T-helper 1 cell treated with Interleukin-12 subunit alpha and Interleukin-12 subunit beta and Interleukin-4 antibody, amounts not matched to agents 30 μg/mL and 1 μg/mL, for 36 hours (primary cell): Measurements from ENCODE around the gene PPY.
"Not testable (repeated sequence)": the region's sequence is repeated elsewhere in the genome, so short reads cannot be mapped to it uniquely, and the experiment has no call there.

ENCODE experiments used
- H3K27ac Mint-ChIP-seq: one replicate; pipeline ENCODE4 v1.8.0; 2021; ENCODE audit warnings: mild to moderate bottlenecking, mixed read lengths
- H3K27me3 Mint-ChIP-seq: one replicate; pipeline ENCODE4 v1.8.0; 2021; ENCODE audit warnings: low read depth, mixed read lengths
- H3K36me3 Mint-ChIP-seq: one replicate; pipeline ENCODE4 v1.8.0; 2021; ENCODE audit warnings: low read depth, mixed read lengths
- H3K4me1 Mint-ChIP-seq: one replicate; pipeline ENCODE4 v1.8.0; 2021; ENCODE audit warnings: low read depth, mixed read lengths
- H3K4me3 Mint-ChIP-seq: one replicate; pipeline ENCODE4 v1.8.0; 2021; ENCODE audit warnings: mild to moderate bottlenecking, moderate library complexity, mixed read lengths
- H3K9me3 Mint-ChIP-seq: one replicate; pipeline ENCODE4 v1.8.0; 2021; ENCODE audit warnings: mixed read lengths

Gene PPY

GRCh38 chr17:43931062-43931571 is 11.2 kb downstream of the PPY start:
- Mint-ChIP-seq H3K36me3 (no peaks in the 10 kb centered on the region), H3K4me3 (no peak overlapping the region), H3K9me3 (no peaks in the 10 kb centered on the region), H3K27me3 (peaks cover 17% of the 10 kb centered on the region), H3K4me1 (peaks cover 16% of the 10 kb centered on the region), H3K27ac (no peak overlapping the region)

DNA sequence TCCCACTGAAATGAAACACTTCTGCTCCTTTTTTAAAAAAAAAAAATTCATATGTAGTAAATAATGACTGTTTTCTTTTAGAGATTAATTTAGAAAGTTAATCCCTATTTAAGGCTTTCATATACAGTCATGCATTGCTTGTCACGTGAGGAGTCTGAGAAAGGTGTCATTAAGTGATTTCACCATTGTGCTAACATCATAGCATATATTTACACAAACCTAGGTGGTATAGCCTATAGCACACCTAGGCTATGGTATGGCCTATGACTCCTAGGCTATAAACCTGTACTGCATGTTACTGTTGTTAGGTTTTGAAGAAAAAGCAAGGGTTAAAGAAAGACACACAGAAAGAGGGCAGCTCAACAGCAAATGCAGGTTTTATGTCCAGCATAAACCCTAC is 13.7 kb downstream of the PPY start:
- Mint-ChIP-seq H3K4me1 (peaks cover 16% of the 10 kb centered on the region), H3K4me3 (no peak overlapping the region), H3K9me3 (no peaks in the 10 kb centered on the region)

GRCh38 chr17:43927929-43928328 is 14.3 kb downstream of the PPY start:
- H3K27ac Mint-ChIP-seq: peak overlapping the region; percentile 74
- H3K27me3 Mint-ChIP-seq: peaks cover 20% of the 10 kb centered on the region
- H3K4me1 Mint-ChIP-seq: peaks cover 16% of the 10 kb centered on the region
- H3K36me3 Mint-ChIP-seq, H3K9me3 Mint-ChIP-seq: not testable (repeated sequence)
- peak overlapping the region; percentile 71 for H3K4me3 Mint-ChIP-seq

More for the DNA sequence above, 13.7 kb downstream of the PPY start:
- Mint-ChIP-seq H3K27me3 (peaks cover 18% of the 10 kb centered on the region), H3K36me3 (no peaks in the 10 kb centered on the region), H3K27ac (no peak overlapping the region)

- H3K36me3 Mint-ChIP-seq: no peaks in the 10 kb centered on the region
- peak overlapping the region; percentile 74 for H3K27ac Mint-ChIP-seq
- peaks cover 16% of the 10 kb centered on the region for H3K4me1 Mint-ChIP-seq
- H3K4me3 Mint-ChIP-seq: peak overlapping the region; percentile 71
- H3K9me3 Mint-ChIP-seq: no peaks in the 10 kb centered on the region
- peaks cover 20% of the 10 kb centered on the region for H3K27me3 Mint-ChIP-seq
Measured at GRCh38 chr17:43927060-43927864, 15.0 kb downstream of the PPY start.

- Mint-ChIP-seq H3K27me3 (peaks cover 15% of the 10 kb centered on the region), H3K27ac (no peak overlapping the region), H3K4me3 (no peak overlapping the region), H3K4me1 (peaks cover 16% of the 10 kb centered on the region), H3K9me3 (no peaks in the 10 kb centered on the region), H3K36me3 (no peaks in the 10 kb centered on the region)
Measured at GRCh38 chr17:43924558-43924957, 17.7 kb downstream of the PPY start.

GRCh38 chr17:43920500-43921095 is 21.7 kb downstream of the PPY start:
- peaks cover 9% of the 10 kb centered on the region for H3K4me1 Mint-ChIP-seq
- H3K4me3 Mint-ChIP-seq: no peak overlapping the region

DNA sequence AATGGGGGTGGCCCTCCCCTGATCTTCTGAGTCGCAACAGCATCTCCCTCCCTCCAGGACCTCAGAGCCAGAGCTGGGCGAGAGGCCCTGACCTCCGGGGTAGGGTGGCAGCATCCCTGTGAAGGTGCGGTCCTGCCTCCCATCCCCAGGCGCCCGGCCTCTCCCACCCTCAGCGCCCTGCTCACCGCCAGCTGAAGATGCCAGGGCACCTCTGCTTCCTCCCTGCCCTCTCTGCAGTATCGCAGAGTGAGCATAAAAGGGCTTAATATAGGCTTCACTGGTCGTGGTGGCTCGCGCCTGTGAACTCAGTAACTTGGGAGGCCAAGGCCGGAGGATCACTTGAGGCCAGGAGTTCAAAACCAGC is 24.3 kb downstream of the PPY start:
- Mint-ChIP-seq H3K9me3 (no peaks in the 10 kb centered on the region), H3K27ac (no peak overlapping the region), H3K4me3 (peak overlapping the region; percentile 52), H3K4me1 (peaks cover 9% of the 10 kb centered on the region), H3K36me3 (no peaks in the 10 kb centered on the region), H3K27me3 (peaks cover 5% of the 10 kb centered on the region)

More at GRCh38 chr17:43920500-43921095, 21.7 kb downstream of the PPY start:
- Mint-ChIP-seq H3K9me3 (no peaks in the 10 kb centered on the region), H3K27me3 (peaks cover 8% of the 10 kb centered on the region), H3K27ac (no peak overlapping the region), H3K36me3 (no peaks in the 10 kb centered on the region)

- H3K9me3 Mint-ChIP-seq: no peaks in the 10 kb centered on the region
- no peaks in the 10 kb centered on the region for H3K36me3 Mint-ChIP-seq
- peaks cover 5% of the 10 kb centered on the region for H3K27me3 Mint-ChIP-seq
- peak overlapping the region; percentile 52 for H3K4me3 Mint-ChIP-seq
- peaks cover 9% of the 10 kb centered on the region for H3K4me1 Mint-ChIP-seq
- H3K27ac Mint-ChIP-seq: peak overlapping the region; percentile 19
Measured at GRCh38 chr17:43917348-43918025, 24.8 kb downstream of the PPY start.

DNA sequence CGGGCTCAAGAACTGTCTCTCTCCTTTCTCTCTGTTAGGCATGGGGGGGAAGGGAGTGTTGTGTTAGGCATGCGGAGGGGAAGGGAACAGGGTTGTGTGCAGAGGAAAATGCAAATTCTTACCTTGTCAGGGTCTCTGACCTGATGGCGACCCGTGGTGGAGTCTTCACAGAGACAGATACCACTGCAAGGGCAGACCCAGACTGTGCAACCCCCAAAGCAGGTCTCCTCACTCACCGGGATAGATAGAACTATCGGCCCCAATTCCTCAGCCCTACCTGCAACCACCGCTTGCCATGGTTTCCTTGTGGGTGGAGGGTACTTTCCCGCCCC is 25.3 kb downstream of the PPY start:
- Mint-ChIP-seq H3K36me3 (no peaks in the 10 kb centered on the region), H3K27ac (peak overlapping the region; percentile 26), H3K9me3 (no peaks in the 10 kb centered on the region), H3K4me3 (peak overlapping the region; percentile 52), H3K27me3 (peaks cover 5% of the 10 kb centered on the region), H3K4me1 (peaks cover 9% of the 10 kb centered on the region)

GRCh38 chr17:43916385-43916784 is 25.9 kb downstream of the PPY start:
- Mint-ChIP-seq H3K9me3 (no peaks in the 10 kb centered on the region), H3K36me3 (no peaks in the 10 kb centered on the region), H3K27ac (no peak overlapping the region), H3K4me3 (no peak overlapping the region), H3K4me1 (peaks cover 9% of the 10 kb centered on the region), H3K27me3 (peaks cover 5% of the 10 kb centered on the region)

- no peak overlapping the region for H3K27ac Mint-ChIP-seq
- no peak overlapping the region for H3K4me3 Mint-ChIP-seq
- H3K4me1 Mint-ChIP-seq: peaks cover 9% of the 10 kb centered on the region
- no peaks in the 10 kb centered on the region for H3K36me3 Mint-ChIP-seq
- H3K27me3 Mint-ChIP-seq: peaks cover 5% of the 10 kb centered on the region
- no peaks in the 10 kb centered on the region for H3K9me3 Mint-ChIP-seq
Measured at GRCh38 chr17:43915559-43915958, 26.7 kb downstream of the PPY start.

GRCh38 chr17:43914451-43914850 is 27.8 kb downstream of the PPY start:
- peaks cover 8% of the 10 kb centered on the region for H3K27me3 Mint-ChIP-seq
- no peaks in the 10 kb centered on the region for H3K36me3 Mint-ChIP-seq
- no peak overlapping the region for H3K4me3 Mint-ChIP-seq
- peaks cover 9% of the 10 kb centered on the region for H3K4me1 Mint-ChIP-seq
- no peaks in the 10 kb centered on the region for H3K9me3 Mint-ChIP-seq
- no peak overlapping the region for H3K27ac Mint-ChIP-seq

- H3K36me3 Mint-ChIP-seq: no peaks in the 10 kb centered on the region
- no peaks in the 10 kb centered on the region for H3K9me3 Mint-ChIP-seq
- no peak overlapping the region for H3K4me3 Mint-ChIP-seq
- no peak overlapping the region for H3K27ac Mint-ChIP-seq
- peaks cover 12% of the 10 kb centered on the region for H3K27me3 Mint-ChIP-seq
- H3K4me1 Mint-ChIP-seq: peaks cover 7% of the 10 kb centered on the region
Measured at GRCh38 chr17:43913584-43913983, 28.7 kb downstream of the PPY start.

- Mint-ChIP-seq H3K4me3 (no peak overlapping the region), H3K36me3 (no peaks in the 10 kb centered on the region), H3K27ac (no peak overlapping the region), H3K4me1 (peaks cover 9% of the 10 kb centered on the region), H3K9me3 (no peaks in the 10 kb centered on the region), H3K27me3 (peaks cover 20% of the 10 kb centered on the region)
Measured at GRCh38 chr17:43912635-43913304, 29.5 kb downstream of the PPY start.
